ENCODE data around the gene FKBP8.

Gene FKBP8

GRCh38 chr19:18588611-18589379, 45.4 kb upstream of the FKBP8 start, which contains the start of gene REX1BD:
REX1BD (plus strand) TSS chr19:18588798; CDS start chr19:18588802, 4 bp downstream.
- no peaks in the 10 kb centered on the region for H3K36me3 ChIP-seq
- TF ChIP-seq, protein P1, sequence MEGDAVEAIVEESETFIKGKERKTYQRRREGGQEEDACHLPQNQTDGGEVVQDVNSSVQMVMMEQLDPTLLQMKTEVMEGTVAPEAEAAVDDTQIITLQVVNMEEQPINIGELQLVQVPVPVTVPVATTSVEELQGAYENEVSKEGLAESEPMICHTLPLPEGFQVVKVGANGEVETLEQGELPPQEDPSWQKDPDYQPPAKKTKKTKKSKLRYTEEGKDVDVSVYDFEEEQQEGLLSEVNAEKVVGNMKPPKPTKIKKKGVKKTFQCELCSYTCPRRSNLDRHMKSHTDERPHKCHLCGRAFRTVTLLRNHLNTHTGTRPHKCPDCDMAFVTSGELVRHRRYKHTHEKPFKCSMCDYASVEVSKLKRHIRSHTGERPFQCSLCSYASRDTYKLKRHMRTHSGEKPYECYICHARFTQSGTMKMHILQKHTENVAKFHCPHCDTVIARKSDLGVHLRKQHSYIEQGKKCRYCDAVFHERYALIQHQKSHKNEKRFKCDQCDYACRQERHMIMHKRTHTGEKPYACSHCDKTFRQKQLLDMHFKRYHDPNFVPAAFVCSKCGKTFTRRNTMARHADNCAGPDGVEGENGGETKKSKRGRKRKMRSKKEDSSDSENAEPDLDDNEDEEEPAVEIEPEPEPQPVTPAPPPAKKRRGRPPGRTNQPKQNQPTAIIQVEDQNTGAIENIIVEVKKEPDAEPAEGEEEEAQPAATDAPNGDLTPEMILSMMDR (IDR thresholded peaks at IDR 0.05; ENCODE audit: low read depth, low read length): peak; percentile 85
- peak; percentile 92 for DNase-seq
- H3K4me1 ChIP-seq: peaks cover 4% of the 10 kb centered on the region
- H3K4me3 ChIP-seq (ENCODE audit: low read depth, low read length): peak within 1 kb of the TSS; percentile 86
- H3K27me3 ChIP-seq: no peaks in the 10 kb centered on the region
- H3K9me3 ChIP-seq: no peaks in the 10 kb centered on the region

GRCh38 chr19:18587962-18588610, 44.7 kb upstream of the FKBP8 start:
- no peaks in the 10 kb centered on the region for H3K27me3 ChIP-seq
- H3K36me3 ChIP-seq: no peaks in the 10 kb centered on the region
- peaks cover 4% of the 10 kb centered on the region for H3K4me1 ChIP-seq
- TF ChIP-seq, protein P1 (IDR thresholded peaks at IDR 0.05; ENCODE audit: low read depth, low read length): no peak
- H3K4me3 ChIP-seq (ENCODE audit: low read depth, low read length): peak overlapping the region; percentile 86
- DNase-seq: no peak
- no peaks in the 10 kb centered on the region for H3K9me3 ChIP-seq

DNA sequence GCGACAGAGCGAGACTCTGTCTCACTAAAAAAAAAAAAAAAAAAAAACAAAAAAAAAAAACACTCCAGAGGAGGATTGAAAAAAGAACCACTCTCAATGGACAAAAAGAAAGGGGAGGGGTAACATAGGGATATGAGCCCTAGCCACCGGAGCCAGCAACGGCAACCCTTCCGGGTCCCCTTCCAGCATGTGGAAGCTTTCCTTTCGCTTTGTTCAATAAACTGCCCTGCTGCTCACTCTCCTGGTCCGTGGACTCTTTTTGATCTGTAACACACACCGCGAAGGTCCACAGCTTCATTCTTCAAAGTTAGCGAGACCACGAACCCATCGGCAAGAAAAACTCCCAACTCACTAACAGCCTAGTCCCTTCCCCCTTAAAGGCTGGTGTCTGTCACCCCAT, 44.2 kb upstream of the FKBP8 start:
- Histone ChIP-seq H3K4me1 (peaks cover 4% of the 10 kb centered on the region), H3K27me3 (no peaks in the 10 kb centered on the region), H3K36me3 (no peaks in the 10 kb centered on the region), H3K9me3 (no peaks in the 10 kb centered on the region), H3K4me3 (ENCODE audit: low read depth, low read length) (peak overlapping the region; percentile 86; the same call in 1 of the 2 replicates)
- DNase-seq: no peak
- TF ChIP-seq, protein P1 (IDR thresholded peaks at IDR 0.05; ENCODE audit: low read depth, low read length): no peak

DNA sequence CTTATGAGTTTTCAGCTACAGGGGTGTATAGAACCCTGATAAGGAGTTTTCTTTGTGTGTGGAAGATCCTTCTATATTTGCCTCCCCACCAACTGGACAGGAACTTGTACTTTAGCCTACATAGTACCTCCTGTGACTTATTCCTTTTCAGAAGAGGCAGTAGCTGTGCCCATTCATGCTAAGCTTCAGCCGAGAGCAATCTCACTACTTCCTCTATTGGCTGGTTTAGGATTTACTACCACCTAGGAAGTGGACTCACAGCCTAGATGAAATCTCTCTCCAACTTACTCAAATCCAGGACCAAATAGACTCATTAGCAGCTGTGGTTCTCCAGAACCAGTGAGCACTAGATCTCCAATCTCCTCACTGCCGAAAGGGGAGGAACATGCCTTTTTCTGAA, 42.9 kb upstream of the FKBP8 start:
- H3K4me1 ChIP-seq: peaks cover 4% of the 10 kb centered on the region
- no peaks in the 10 kb centered on the region for H3K27me3 ChIP-seq
- H3K9me3 ChIP-seq: no peaks in the 10 kb centered on the region
- TF ChIP-seq, protein P1 (IDR thresholded peaks at IDR 0.05; ENCODE audit: low read depth, low read length): no peak
- H3K4me3 ChIP-seq (ENCODE audit: low read depth, low read length): no peak overlapping the region
- DNase-seq: no peak
- no peaks in the 10 kb centered on the region for H3K36me3 ChIP-seq

- DNase-seq: no peak
- Histone ChIP-seq H3K4me3 (ENCODE audit: low read depth, low read length) (no peak overlapping the region), H3K4me1 (no peaks in the 10 kb centered on the region), H3K9me3 (no peaks in the 10 kb centered on the region), H3K27me3 (no peaks in the 10 kb centered on the region), H3K36me3 (peaks cover 20% of the 10 kb centered on the region)
- TF ChIP-seq, protein P1 (IDR thresholded peaks at IDR 0.05; ENCODE audit: low read depth, low read length): no peak
Measured at GRCh38 chr19:18580311-18580710, 36.9 kb upstream of the FKBP8 start.

Data from BE2C (cell line).